ENCODE measurements around the gene NACC1. TPM values are rescaled to one million over a fixed set of nuclear protein-coding genes. Genes with fewer than 3 reads are reported as not detected.

The NACC1 gene
- total RNA-seq, 1 donor from 2014 or later = 62.1 TPM

DNA sequence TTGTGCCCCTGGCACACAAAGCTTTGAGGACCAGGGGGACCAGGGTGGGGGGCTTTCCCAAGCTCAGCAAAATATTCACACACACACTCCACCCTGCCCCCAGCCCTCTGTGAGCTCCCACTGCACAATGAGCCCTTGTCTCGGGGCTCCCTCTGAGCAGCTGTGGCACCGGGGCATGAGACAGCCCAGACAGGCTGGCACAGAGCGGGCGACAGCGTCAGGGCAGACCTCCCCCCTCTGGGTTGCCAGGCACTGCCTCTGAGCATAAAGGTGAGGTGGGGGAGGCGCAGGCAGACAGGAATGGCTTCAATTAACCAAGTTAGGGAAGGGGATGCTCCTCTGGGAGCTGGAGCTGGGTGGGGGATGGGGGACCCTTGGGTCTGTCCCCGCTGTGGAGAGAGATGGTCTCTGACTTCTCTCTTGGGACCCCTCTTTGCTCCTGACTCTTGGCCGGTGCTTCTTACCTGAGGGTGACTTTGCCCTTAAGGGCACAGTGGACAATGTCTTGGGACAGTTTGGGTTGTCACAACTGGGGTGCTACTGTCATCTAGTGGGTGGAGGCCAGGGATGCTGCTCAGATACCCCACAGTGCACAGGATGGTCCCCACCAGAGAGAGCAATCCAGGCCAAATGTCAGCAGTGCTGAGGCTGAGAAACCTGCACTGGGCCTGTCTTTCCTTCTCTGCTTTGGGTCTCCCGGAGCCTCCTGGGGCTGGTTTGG is 45.7 kb upstream of the NACC1 start:
- peaks cover 4% of the 10 kb centered on the region for H3K27me3 Mint-ChIP-seq
- H3K9me3 Mint-ChIP-seq = no peaks in the 10 kb centered on the region
- H3K36me3 Mint-ChIP-seq (ENCODE audit: low read depth) = no peaks in the 10 kb centered on the region
- TF ChIP-seq, protein P1, sequence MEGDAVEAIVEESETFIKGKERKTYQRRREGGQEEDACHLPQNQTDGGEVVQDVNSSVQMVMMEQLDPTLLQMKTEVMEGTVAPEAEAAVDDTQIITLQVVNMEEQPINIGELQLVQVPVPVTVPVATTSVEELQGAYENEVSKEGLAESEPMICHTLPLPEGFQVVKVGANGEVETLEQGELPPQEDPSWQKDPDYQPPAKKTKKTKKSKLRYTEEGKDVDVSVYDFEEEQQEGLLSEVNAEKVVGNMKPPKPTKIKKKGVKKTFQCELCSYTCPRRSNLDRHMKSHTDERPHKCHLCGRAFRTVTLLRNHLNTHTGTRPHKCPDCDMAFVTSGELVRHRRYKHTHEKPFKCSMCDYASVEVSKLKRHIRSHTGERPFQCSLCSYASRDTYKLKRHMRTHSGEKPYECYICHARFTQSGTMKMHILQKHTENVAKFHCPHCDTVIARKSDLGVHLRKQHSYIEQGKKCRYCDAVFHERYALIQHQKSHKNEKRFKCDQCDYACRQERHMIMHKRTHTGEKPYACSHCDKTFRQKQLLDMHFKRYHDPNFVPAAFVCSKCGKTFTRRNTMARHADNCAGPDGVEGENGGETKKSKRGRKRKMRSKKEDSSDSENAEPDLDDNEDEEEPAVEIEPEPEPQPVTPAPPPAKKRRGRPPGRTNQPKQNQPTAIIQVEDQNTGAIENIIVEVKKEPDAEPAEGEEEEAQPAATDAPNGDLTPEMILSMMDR (IDR thresholded peaks at IDR 0.05) = no peak
- no peak overlapping the region for H3K27ac Mint-ChIP-seq
- ATAC-seq (ENCODE audit: low read depth) (no peak), DNase-seq (no peak)
- H3K4me3 Mint-ChIP-seq = no peak overlapping the region
- intact Hi-C loops (cut with micrococcal nuclease) = no loop called here
- H3K4me1 Mint-ChIP-seq = no peaks in the 10 kb centered on the region
- ChIA-PET POLR2A (no interaction called here), CTCF (interaction anchor here (1.2 kb wide), 1 partner anchor 95 kb away, joined by 3 read pairs; no protein-coding TSS in a partner anchor)

DNA sequence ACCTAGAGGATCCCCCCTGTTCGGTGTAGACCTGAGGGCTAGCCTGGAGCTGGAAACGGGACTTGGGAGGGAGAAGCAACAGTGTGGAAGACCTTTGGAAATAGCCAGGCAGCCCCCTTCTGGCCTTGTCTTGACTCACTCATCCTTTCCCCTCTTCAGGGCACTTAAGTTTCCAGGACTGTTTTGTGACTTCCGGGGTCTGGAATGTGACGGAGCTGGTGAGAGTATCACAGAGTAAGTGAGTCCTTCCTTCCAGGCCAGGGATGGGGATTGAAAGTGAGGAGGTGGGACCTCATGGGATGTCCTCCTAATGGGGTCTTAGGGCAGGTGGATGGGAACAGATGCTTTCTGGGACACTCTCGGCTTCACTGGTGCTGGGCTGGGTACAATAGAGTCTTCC is 44.8 kb upstream of the NACC1 start:
- TF ChIP-seq, protein P1 (IDR thresholded peaks at IDR 0.05) = no peak
- ATAC-seq (ENCODE audit: low read depth) (no peak), DNase-seq (no peak)
- no peaks in the 10 kb centered on the region for H3K36me3 Mint-ChIP-seq (ENCODE audit: low read depth)
- H3K4me1 Mint-ChIP-seq = no peaks in the 10 kb centered on the region
- ChIA-PET CTCF (no interaction called here), POLR2A (no interaction called here)
- no peaks in the 10 kb centered on the region for H3K9me3 Mint-ChIP-seq
- H3K27me3 Mint-ChIP-seq = peaks cover 4% of the 10 kb centered on the region
- H3K27ac Mint-ChIP-seq = no peak overlapping the region
- H3K4me3 Mint-ChIP-seq = no peak overlapping the region
- intact Hi-C loops (cut with micrococcal nuclease) = no loop called here

DNA sequence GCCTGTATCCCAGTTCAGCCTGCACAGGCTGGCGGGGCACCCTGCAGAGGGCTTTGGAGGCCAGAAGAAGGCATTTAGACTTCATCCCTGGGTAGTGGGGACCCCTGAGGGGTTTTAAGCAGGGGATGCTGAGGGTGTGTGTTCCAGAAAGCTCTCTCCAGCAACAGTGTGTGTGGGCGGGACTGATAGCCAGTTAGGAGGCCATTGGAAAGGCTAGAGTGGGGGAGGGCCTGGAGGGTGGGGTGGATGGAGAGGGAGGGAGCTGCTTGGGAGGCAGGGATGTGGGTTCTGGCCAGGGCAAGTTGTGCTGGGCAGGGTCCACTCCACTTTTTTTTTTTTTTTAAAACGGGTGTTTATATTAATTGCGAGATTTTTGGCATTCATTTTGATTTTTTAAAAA is 43.7 kb upstream of the NACC1 start:
- Mint-ChIP-seq H3K4me3 (no peak overlapping the region), H3K27me3 (peaks cover 4% of the 10 kb centered on the region), H3K4me1 (no peaks in the 10 kb centered on the region), H3K36me3 (ENCODE audit: low read depth) (no peaks in the 10 kb centered on the region), H3K27ac (no peak overlapping the region), H3K9me3 (no peaks in the 10 kb centered on the region)
- POLR2A ChIA-PET = no interaction called here
- intact Hi-C loops (cut with micrococcal nuclease) = no loop called here
- CTCF ChIA-PET = no interaction called here
- TF ChIP-seq, protein P1 (IDR thresholded peaks at IDR 0.05) = no peak
- DNase-seq (no peak), ATAC-seq (ENCODE audit: low read depth) (no peak)

DNA sequence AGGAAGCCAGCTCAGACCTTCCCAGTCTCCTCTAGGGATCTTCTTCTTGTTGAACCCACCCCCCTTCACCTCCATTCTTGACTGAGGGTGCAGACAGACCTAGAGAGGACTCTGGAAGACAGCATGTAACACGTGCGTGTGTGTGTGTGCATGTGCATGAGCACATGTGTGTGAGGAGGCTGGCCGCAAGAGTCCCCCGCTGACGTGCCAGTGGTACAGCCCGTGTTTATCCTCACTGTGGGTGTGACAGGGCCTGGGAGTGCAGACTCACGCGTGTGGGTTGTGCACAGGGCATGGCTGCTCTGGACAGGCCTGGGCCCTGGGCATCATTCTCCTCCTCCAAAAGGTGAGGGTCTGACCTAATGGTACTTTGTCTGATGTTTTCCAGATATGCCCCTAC is 41.7 kb upstream of the NACC1 start:
- POLR2A ChIA-PET = no interaction called here
- DNase-seq (no peak), ATAC-seq (ENCODE audit: low read depth) (no peak)
- Mint-ChIP-seq H3K27me3 (peaks cover 4% of the 10 kb centered on the region), H3K4me1 (no peaks in the 10 kb centered on the region), H3K36me3 (ENCODE audit: low read depth) (no peaks in the 10 kb centered on the region), H3K27ac (no peak overlapping the region), H3K9me3 (no peaks in the 10 kb centered on the region), H3K4me3 (no peak overlapping the region)
- CTCF ChIA-PET = no interaction called here
- intact Hi-C loops (cut with micrococcal nuclease) = no loop called here
- TF ChIP-seq, protein P1 (IDR thresholded peaks at IDR 0.05) = no peak

DNA sequence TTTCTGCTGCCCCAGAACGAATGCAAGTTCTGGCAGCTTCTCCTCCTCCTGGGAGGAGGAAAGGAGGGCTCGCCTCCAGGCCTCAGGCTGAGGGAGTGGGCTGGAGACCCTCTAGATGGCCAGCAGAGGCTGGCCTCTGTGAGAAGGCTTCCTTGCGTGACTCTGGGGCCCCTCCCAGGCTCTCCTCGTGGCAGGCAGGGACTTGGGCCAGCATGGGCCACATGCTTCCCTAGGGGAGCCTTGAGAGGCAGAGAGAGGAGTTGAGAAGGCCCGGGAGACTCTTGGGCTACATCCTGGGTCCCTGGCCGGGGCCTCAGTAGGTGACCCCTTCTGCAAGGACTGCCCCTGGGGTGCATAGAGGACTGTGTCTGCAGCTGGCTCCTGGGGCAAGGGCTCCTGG is 41.3 kb upstream of the NACC1 start:
- H3K27me3 Mint-ChIP-seq = peaks cover 4% of the 10 kb centered on the region
- H3K4me1 Mint-ChIP-seq = no peaks in the 10 kb centered on the region
- no peaks in the 10 kb centered on the region for H3K36me3 Mint-ChIP-seq (ENCODE audit: low read depth)
- DNase-seq (no peak), ATAC-seq (ENCODE audit: low read depth) (no peak)
- no peak overlapping the region for H3K4me3 Mint-ChIP-seq
- ChIA-PET CTCF (no interaction called here), POLR2A (no interaction called here)
- H3K9me3 Mint-ChIP-seq = no peaks in the 10 kb centered on the region
- TF ChIP-seq, protein P1 (IDR thresholded peaks at IDR 0.05) = no peak
- intact Hi-C loops (cut with micrococcal nuclease) = no loop called here
- H3K27ac Mint-ChIP-seq = no peak overlapping the region
